Neuronal stem cell (in vitro differentiated cells): ENCODE measurements around the gene TCAP.
A peak's percentile ranks its signal among the peaks of the same experiment; 100 is the strongest.

Experiments used
- DNase-seq: peaks from one replicate; pipeline ENCODE4 v3.0.0-alpha.2; 2013; ENCODE audit warnings: low spot score
- H2AFZ ChIP-seq: one replicate; pipeline ENCODE4 v1.6.1; 2013; ENCODE audit warnings: mild to moderate bottlenecking, low read length, inconsistent platforms
- H2AK5ac ChIP-seq: 2 replicates; pipeline ENCODE4 v1.6.1; 2013; ENCODE audit warnings: low read depth, mild to moderate bottlenecking, inconsistent platforms, low read length, moderate library complexity, mixed read lengths
- H2BK120ac ChIP-seq: 2 replicates; pipeline ENCODE4 v1.6.1; 2013; ENCODE audit warnings: low read depth, mild to moderate bottlenecking, inconsistent platforms, low read length, moderate library complexity, mixed read lengths
- H2BK12ac ChIP-seq: one replicate; pipeline ENCODE4 v1.6.1; 2013; ENCODE audit warnings: low read length, inconsistent platforms
- H2BK15ac ChIP-seq: 2 replicates; pipeline ENCODE4 v1.6.1; 2013; ENCODE audit warnings: mild to moderate bottlenecking, low read length, inconsistent platforms, mixed read lengths
- H2BK5ac ChIP-seq: one replicate; pipeline ENCODE4 v1.6.1; 2013; ENCODE audit warnings: inconsistent platforms, mild to moderate bottlenecking, low read length, moderate library complexity
- H3K14ac ChIP-seq: one replicate; pipeline ENCODE4 v1.6.1; 2013; ENCODE audit warnings: low read length, inconsistent platforms
- H3K18ac ChIP-seq: 2 replicates; pipeline ENCODE4 v1.6.1; 2013; ENCODE audit warnings: low read length, inconsistent platforms
- H3K23ac ChIP-seq: 2 replicates; pipeline ENCODE4 v1.6.1; 2013; ENCODE audit warnings: low read depth, mild to moderate bottlenecking, mixed read lengths, low read length, inconsistent platforms; ENCODE audit not compliant: poor library complexity
- H3K27ac ChIP-seq: replicated peaks from 3 replicates; pipeline ENCODE4 v1.5.1; 2013; ENCODE audit warnings: low read length, inconsistent platforms
- H3K27me3 ChIP-seq, 3 experiments: 2 replicates each; pipeline ENCODE4 v1.6.1; 2013; ENCODE audit warnings: low read length in 3 of 3, mild to moderate bottlenecking in 2 of 3, inconsistent platforms in 1 of 3, low read depth in 1 of 3, mixed read lengths in 1 of 3, moderate library complexity in 1 of 3; ENCODE audit not compliant: control insufficient read depth in 3 of 3, insufficient read depth in 3 of 3
- H3K36me3 ChIP-seq, 2 donors: replicated peaks in 1 of 2; 2 replicates each; pipeline ENCODE4 v1.6.1; 2013; ENCODE audit warnings: low read length in 2 of 2; ENCODE audit not compliant: control insufficient read depth in 2 of 2, insufficient read depth in 2 of 2
- H3K4ac ChIP-seq: 2 replicates; pipeline ENCODE4 v1.6.1; 2013; ENCODE audit warnings: inconsistent platforms, mild to moderate bottlenecking, low read length, moderate library complexity
- H3K4me1 ChIP-seq, 2 donors: 1 replicate in 1 of 2; 2 replicates in 1 of 2; pipeline ENCODE4 v1.6.1; 2013; ENCODE audit warnings: low read length in 2 of 2, low read depth in 1 of 2; ENCODE audit not compliant: control insufficient read depth in 2 of 2, insufficient read depth in 1 of 2
- H3K4me2 ChIP-seq: one replicate; pipeline ENCODE4 v1.6.1; 2013; ENCODE audit warnings: mild to moderate bottlenecking, low read length, inconsistent platforms; ENCODE audit not compliant: insufficient read depth, poor library complexity, severe bottlenecking
- H3K4me3 ChIP-seq, 2 donors: 2 replicates each; pipeline ENCODE4 v1.5.1; 2013; ENCODE audit warnings: low read length in 2 of 2, mild to moderate bottlenecking in 2 of 2, inconsistent platforms in 1 of 2, moderate library complexity in 1 of 2
- H3K79me1 ChIP-seq: one replicate; pipeline ENCODE4 v1.6.1; 2013; ENCODE audit warnings: low read depth, mild to moderate bottlenecking, inconsistent platforms, low read length, moderate library complexity
- H3K9ac ChIP-seq: one replicate; pipeline ENCODE4 v1.6.1; 2013; ENCODE audit warnings: mild to moderate bottlenecking, low read depth, low read length, inconsistent platforms; ENCODE audit not compliant: poor library complexity
- H3K9me3 ChIP-seq, 2 donors: replicated peaks in 1 of 2; 2 replicates each; pipeline versions ENCODE3 to v1.6.1; 2013; ENCODE audit warnings: low read length in 2 of 2, mild to moderate bottlenecking in 2 of 2, inconsistent platforms in 1 of 2, low read depth in 1 of 2, mixed read lengths in 1 of 2, moderate library complexity in 1 of 2; ENCODE audit not compliant: control insufficient read depth in 2 of 2, insufficient read depth in 1 of 2
- H4K8ac ChIP-seq: one replicate; pipeline ENCODE4 v1.6.1; 2013; ENCODE audit warnings: low read depth, mild to moderate bottlenecking, inconsistent platforms, low read length, moderate library complexity
- H4K91ac ChIP-seq: one replicate; pipeline ENCODE4 v1.6.1; 2013; ENCODE audit warnings: low read length, low read depth, mild to moderate bottlenecking, inconsistent platforms; ENCODE audit not compliant: poor library complexity
- WGBS, 2 donors: extraction: QIAGEN DNeasy Blood & Tissue Kit; methylation state at CpG; one replicate each; pipeline ENCODE4 v1.1.7; 2013; ENCODE audit warnings: missing lambda C conversion rate in 2 of 2, mixed read lengths in 1 of 2; ENCODE audit not compliant: insufficient read length in 2 of 2, insufficient replicate concordance in 1 of 2; ENCODE audit errors: extremely low coverage in 2 of 2; 5-methylcytosine and 5-hydroxymethylcytosine counted together

TCAP gene

DNA sequence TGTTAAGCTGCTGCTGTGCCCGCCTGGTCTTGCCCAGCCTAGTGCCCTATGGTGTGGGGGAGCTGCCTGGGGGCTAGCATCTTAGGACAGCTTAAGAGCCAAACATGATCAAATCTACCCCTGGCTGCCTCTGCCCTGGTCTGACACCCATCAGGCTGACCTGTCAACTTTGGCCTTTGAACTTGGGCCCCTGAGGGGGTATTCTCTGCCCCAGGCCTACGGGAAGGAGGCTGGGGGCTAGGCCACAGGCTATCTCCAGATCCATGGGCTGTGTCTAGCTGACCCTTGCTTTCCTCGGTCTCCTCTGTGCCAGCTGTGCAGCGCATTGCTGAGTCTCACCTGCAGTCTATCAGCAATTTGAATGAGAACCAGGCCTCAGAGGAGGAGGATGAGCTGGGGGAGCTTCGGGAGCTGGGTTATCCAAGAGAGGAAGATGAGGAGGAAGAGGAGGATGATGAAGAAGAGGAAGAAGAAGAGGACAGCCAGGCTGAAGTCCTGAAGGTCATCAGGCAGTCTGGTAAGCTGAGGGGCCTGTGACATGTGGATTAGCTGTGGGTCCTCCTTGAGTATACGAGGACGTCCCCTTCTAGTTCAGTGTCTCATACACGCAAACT is 31.5 kb upstream of the TCAP start:
- peaks cover 0 to 32% (median 5%) of the 10 kb centered on the region in 3 experiments for H3K27me3 ChIP-seq
- no peak overlapping the region for H3K4me2 ChIP-seq
- no peak overlapping the region for H3K14ac ChIP-seq
- H3K9me3 ChIP-seq, result no peaks in the 10 kb centered on the region
- no peak overlapping the region for H3K4ac ChIP-seq
- no peak overlapping the region for H4K8ac ChIP-seq
- no peak overlapping the region for H3K23ac ChIP-seq
- no peak overlapping the region for H2BK120ac ChIP-seq
- no peaks in the 10 kb centered on the region for H3K79me1 ChIP-seq
- H2BK15ac ChIP-seq, result peak overlapping the region; percentile 1
- H3K18ac ChIP-seq, result no peak overlapping the region
- H3K9ac ChIP-seq, result no peak overlapping the region
- no peak overlapping the region for H3K4me3 ChIP-seq
- no peak overlapping the region for H2AK5ac ChIP-seq
- H3K27ac ChIP-seq, result no peak overlapping the region
- H2BK12ac ChIP-seq, result no peak overlapping the region
- no peak for DNase-seq
- no CpG with 5 or more reads among the region's 8 CpGs for WGBS, 2 donors
- H3K36me3 ChIP-seq, result no peaks in the 10 kb centered on the region
- H2BK5ac ChIP-seq, result no peak overlapping the region
- no peak overlapping the region for H2AFZ ChIP-seq
- H3K4me1 ChIP-seq, result peaks cover 6 to 15% of the 10 kb centered on the region in 2 donors
- no peak overlapping the region for H4K91ac ChIP-seq

DNA sequence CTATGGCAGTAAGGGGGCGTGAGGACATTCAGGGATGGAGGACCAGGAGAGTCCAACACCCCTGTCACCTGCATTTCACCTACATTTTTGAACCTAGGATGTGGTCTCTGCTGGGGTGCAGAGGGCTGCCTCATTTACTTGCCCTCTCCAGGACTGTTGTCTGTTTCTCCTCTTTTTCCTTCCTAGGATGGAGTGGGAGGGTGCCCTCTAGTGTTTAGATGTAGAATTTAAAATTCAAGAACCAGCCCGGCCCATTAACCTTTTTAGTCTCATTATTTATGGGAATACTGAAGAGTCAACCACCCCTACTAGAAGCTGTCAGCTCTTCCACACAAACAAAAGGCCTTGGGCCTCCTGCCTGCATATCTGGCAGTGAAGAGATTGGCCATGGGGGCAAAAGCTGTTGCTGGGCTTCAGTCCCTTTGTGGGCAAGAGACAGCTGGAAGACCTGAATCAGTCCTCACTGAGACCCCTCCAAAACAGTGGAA is 30.7 kb upstream of the TCAP start:
- H2BK120ac ChIP-seq, result no peak overlapping the region
- no peak overlapping the region for H3K4ac ChIP-seq
- H4K8ac ChIP-seq, result no peak overlapping the region
- no peak overlapping the region for H3K23ac ChIP-seq
- H2BK5ac ChIP-seq, result peak overlapping the region; percentile 17
- no peak overlapping the region for H3K4me2 ChIP-seq
- H2BK12ac ChIP-seq, result no peak overlapping the region
- no peaks in the 10 kb centered on the region for H3K79me1 ChIP-seq
- H3K9me3 ChIP-seq, result no peaks in the 10 kb centered on the region
- peak overlapping the region; percentile 1 for H2BK15ac ChIP-seq
- H4K91ac ChIP-seq, result no peak overlapping the region
- H3K4me1 ChIP-seq, result peaks cover 6 to 16% of the 10 kb centered on the region in 2 donors
- no peak overlapping the region for H3K4me3 ChIP-seq
- H2AFZ ChIP-seq, result peak overlapping the region; percentile 67
- no peak overlapping the region for H3K9ac ChIP-seq
- no peak overlapping the region for H2AK5ac ChIP-seq
- H3K18ac ChIP-seq, result no peak overlapping the region
- no CpG with 5 or more reads among the region's 2 CpGs for WGBS, 2 donors
- H3K36me3 ChIP-seq, result no peaks in the 10 kb centered on the region
- H3K27me3 ChIP-seq, result peaks cover 0 to 24% (median 4%) of the 10 kb centered on the region in 3 experiments
- no peak overlapping the region for H3K27ac ChIP-seq
- no peak overlapping the region for H3K14ac ChIP-seq
- DNase-seq, result no peak

DNA sequence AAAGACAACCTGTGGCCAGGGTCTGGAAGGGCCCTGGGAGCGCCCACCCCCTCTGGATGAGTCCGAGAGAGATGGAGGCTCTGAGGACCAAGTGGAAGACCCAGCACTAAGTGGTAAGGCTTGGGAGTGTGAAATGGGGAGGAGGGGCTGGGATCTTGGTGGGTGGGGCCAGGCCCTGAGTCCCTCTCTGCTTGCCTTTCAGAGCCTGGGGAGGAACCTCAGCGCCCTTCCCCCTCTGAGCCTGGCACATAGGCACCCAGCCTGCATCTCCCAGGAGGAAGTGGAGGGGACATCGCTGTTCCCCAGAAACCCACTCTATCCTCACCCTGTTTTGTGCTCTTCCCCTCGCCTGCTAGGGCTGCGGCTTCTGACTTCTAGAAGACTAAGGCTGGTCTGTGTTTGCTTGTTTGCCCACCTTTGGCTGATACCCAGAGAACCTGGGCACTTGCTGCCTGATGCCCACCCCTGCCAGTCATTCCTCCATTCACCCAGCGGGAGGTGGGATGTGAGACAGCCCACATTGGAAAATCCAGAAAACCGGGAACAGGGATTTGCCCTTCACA is 29.5 kb upstream of the TCAP start:
- no peak overlapping the region for H3K4me2 ChIP-seq
- H2AFZ ChIP-seq, result peak overlapping the region; percentile 1
- no peak overlapping the region for H4K91ac ChIP-seq
- WGBS, 2 donors, result no CpG with 5 or more reads among the region's 8 CpGs
- no peak overlapping the region for H2BK12ac ChIP-seq
- no peak overlapping the region for H3K27ac ChIP-seq
- no peaks in the 10 kb centered on the region for H3K9me3 ChIP-seq
- H3K23ac ChIP-seq, result no peak overlapping the region
- H3K14ac ChIP-seq, result no peak overlapping the region
- no peak overlapping the region for H2AK5ac ChIP-seq
- H2BK120ac ChIP-seq, result no peak overlapping the region
- no peak overlapping the region for H3K18ac ChIP-seq
- H3K79me1 ChIP-seq, result peaks cover 6% of the 10 kb centered on the region
- no peak overlapping the region for H4K8ac ChIP-seq
- no peak overlapping the region for H3K4me3 ChIP-seq
- H3K27me3 ChIP-seq, result peaks cover 0 to 13% (median 0%) of the 10 kb centered on the region in 3 experiments
- H3K9ac ChIP-seq, result no peak overlapping the region
- peaks cover 10 to 27% of the 10 kb centered on the region in 2 donors for H3K4me1 ChIP-seq
- H2BK15ac ChIP-seq, result peak overlapping the region; percentile 8
- no peaks in the 10 kb centered on the region for H3K36me3 ChIP-seq
- H2BK5ac ChIP-seq, result no peak overlapping the region
- no peak for DNase-seq
- no peak overlapping the region for H3K4ac ChIP-seq

DNA sequence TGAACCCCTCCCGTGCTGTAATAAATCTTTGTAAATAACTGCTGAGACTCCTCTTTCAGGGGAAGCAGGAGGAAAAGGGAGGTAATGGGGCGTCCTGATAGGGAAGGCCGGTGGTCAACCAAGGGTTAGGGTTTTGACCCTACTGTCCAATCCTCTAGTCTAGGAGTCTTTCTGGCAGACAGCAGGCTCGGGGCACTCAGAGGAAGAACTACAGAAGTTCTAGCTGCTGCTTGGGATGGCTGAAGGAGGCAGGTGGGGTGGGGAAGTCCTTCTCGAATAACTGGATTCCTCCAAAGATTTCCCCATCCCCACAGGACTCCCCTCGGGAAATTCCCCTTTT is 28.6 kb upstream of the TCAP start:
- Histone ChIP-seq H3K4ac (no peak overlapping the region), H3K23ac (no peak overlapping the region), H2AFZ (peak overlapping the region; percentile 98), H3K14ac (no peak overlapping the region), H2BK120ac (no peak overlapping the region), H3K9ac (no peak overlapping the region), H3K27ac (no peak overlapping the region), H2BK5ac (no peak overlapping the region), H3K18ac (peak overlapping the region; percentile 24), H3K36me3 (no peaks in the 10 kb centered on the region), H4K91ac (no peak overlapping the region), H3K4me1 (peaks cover 10 to 27% of the 10 kb centered on the region in 2 donors), H3K4me3 (peak overlapping the region in 1 of 2 donors; percentile 92), H2BK12ac (no peak overlapping the region), H2AK5ac (no peak overlapping the region), H4K8ac (no peak overlapping the region), H3K79me1 (peaks cover 8% of the 10 kb centered on the region), H3K9me3 (no peaks in the 10 kb centered on the region), H3K27me3 (peaks cover 0 to 7% (median 0%) of the 10 kb centered on the region in 3 experiments), H3K4me2 (peak overlapping the region; percentile 91), H2BK15ac (no peak overlapping the region)
- no peak for DNase-seq
- WGBS, 2 donors, result no CpG with 5 or more reads among the region's 6 CpGs
